HG03520 (cell line): ENCODE measurements around the gene SLC9A7.

Source experiments
- ATAC-seq: cut with Tn5 transposase; IDR thresholded peaks from one replicate; pipeline ENCODE4 v1.9.1; 2021; ENCODE audit warnings: mild to moderate bottlenecking, moderate library complexity; ENCODE audit not compliant: unreplicated experiment

The SLC9A7 gene

DNA sequence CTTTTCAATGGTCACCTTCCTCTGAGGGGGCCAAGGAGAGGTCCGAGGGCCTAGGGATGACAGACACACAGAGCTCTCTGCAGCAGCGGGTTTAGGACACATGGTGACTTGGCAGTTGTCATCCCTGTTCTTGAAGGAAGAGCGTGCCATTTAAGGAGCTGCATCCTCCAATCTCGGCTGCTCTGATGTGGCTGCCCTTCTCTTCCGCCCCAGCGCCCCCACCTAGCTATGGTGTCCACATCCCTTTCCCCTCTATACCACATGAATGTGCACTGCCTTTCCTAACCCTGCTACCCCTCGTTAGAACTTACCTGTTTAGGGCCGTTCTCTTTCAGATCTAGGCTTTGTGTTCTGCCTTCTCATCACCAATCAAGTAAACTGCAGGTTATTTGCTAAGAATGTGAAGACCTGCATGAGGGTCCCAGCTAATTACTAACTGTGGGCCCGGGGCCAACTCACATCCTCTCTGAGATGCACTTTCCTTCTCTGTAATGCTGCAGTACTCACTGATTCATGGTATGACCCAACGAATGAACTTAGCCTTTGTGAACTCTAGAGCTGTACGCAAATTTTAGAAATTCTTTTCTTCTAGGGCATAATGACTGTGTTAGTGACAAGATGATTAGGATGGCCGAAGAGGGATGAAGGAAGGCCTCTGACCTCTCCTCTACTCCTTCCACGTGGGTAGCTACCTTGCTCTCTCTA lies 147.1 kb downstream of the SLC9A7 start:
- no peak for ATAC-seq

DNA sequence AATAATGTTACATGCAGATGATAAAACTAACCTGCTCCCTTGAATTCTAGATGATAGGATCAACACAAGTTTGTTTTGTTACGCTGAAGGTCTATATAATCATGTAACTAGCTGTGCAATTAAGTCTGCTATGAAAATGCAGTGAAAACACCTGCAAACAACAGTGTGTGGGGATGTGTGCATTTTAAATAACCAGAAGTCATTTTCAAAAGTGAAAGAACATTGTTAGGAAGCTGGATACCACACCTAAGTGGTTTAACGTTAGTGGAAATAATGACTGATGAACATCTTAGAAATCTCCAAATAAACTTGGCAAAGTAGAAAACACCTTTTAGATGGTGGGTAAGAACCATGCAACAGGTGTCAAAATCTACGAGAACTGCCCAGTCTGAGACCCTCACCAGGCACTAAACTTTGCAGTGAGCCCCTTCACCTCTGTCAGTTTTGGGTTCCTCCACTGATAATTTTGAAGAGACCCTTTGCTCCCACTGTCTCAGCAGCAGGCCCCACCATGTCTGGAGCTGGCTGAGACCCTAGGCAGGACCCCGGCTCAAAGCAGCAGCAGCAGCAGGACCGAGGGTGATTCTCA lies 148.8 kb downstream of the SLC9A7 start:
- ATAC-seq: no peak

DNA sequence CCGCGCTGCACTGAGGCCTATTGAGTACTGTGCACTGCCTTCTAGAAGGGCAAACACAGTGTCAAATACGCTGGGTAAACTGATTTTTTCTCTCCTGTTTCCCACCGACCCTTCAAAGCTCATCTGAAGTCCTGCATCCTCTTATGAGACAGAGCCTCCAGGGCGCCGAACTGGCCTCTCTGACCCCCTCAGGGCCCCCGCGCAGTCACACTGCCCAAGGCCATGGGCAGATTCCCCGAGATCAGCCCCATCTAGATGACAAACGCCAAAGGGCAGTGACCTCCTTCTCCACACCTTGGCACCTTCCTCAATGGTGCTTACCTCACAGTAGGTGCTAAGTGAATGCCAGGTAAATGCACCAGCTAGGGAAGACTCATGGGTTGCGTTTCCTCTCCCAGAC lies 151.0 kb downstream of the SLC9A7 start:
- no peak for ATAC-seq

DNA sequence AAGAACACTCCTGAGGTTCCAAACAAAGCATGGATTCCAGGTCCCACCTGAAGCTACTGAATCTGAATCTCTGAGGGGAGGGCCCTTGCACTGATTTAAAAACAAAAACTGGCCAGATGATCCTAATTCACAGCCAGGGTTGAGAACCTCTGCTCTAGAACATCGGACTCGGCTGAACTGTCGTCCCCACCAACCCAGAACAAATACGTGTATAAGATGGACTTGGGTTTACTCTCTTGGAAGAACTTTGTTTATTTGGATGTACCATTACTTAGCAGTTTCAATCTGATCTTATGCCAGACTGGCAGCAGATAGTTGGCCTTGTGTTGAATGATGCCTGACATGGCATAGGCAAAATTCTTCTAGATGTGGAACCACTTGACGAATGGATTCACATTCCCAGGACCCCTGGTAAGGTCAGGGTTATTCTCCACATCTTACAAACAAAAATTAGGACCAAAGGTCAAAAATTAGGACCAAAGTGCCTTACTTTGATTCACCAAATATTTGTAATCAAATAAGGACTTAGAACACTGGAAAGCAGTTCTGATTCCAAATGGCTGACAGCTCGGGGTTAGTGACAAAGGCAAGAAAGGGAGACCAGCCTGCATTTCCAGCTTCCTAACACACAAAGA lies 156.3 kb downstream of the SLC9A7 start:
- no peak for ATAC-seq

DNA sequence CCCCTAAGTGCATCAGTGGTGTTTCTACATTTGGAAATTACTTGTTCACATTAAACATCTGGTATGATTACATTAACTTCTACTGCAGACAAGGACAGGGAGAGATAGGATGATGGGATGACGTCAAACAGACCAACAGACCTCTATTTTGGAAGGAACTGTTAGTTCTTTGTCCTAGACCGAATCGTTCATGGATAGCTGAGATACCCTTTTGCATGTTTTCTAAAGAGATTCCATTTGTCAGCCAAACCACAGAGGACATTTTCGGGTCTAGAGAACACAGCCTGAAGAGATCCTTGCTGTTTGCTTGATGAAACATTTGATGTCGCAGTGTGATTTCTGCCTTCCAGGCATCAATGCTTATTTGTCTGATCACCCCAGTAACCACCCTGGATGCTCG lies 157.6 kb downstream of the SLC9A7 start:
- no peak for ATAC-seq

DNA sequence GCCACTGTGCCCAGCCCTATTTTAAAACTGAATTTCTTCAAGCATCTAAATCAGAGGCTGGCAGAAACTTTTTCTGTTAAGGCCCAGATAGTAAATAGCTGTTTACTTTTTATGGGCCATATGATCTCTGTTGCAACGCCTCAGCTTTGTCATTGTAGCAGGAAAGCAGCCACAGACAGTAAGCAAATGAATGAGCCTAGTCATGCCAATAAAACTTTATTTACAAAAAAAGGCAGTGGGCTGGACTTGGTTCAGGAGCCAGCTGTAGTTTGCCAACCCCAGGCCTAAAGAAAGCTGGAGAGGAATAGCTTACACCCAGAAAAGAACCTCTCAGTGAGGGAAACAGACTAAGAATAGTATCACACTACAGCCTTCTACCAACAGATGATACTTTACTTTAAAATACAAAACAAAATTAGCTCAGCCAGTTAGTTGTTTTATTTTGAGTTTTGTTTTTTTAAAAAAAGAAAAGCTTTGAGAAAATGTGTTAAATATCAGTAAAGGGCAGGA lies 159.8 kb downstream of the SLC9A7 start:
- ATAC-seq: no peak

DNA sequence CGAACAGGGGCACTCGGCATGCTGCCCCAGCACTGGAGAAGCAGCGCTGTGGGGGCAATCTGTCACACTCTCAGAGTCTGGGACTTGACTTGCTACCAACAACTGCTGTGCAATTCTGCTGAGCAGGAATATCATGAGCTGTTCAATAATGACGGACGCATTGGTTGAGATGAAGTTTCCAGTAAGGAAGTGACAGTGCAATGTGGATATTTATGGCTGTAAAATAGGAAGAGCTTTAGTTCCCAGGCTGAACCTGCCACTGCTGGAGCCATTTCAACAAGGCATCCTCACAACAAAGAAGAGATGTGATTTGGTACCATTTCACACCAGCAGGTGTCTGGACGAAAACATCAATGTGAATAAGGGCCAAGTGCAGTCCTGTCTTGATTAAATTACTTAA lies 161.1 kb downstream of the SLC9A7 start:
- ATAC-seq: no peak

DNA sequence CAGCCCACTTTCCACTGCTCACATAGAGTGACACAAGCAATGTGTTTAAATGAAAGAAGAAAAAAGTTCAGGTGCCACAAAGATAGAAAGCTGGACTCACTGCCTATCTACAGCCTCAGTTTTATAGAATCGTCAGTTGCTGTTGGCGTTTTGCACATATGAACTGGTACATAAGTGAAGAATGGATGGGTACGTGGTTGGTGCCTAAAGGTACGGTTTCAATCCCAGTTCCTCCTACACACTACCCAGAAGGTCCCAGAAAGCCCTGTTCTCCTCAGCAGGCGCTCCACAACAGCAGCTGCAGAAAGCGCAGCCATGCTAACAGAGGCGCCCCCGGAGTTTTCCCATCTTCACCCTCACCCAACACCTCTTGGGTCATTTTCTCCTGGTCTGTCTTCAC lies 161.7 kb downstream of the SLC9A7 start:
- ATAC-seq: no peak

DNA sequence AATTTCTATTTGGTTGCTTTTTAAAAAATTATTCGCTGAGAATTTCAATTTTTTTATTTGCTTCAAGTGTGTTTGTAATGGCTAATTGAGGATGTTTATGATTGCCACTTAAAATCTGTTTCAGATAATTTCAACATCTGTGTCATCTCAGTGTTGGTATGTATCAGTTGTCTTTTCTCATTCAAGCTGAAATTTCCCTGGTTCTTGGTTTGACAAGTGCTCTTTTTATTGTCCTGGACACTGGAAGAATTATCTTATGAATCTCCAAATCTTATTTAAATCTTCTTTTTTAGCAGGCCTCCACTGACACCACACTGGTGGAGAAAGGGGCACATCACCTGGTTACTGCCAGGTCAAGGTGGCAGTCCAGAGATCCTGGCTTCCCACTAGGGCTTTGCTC lies 163.8 kb downstream of the SLC9A7 start:
- ATAC-seq: no peak

DNA sequence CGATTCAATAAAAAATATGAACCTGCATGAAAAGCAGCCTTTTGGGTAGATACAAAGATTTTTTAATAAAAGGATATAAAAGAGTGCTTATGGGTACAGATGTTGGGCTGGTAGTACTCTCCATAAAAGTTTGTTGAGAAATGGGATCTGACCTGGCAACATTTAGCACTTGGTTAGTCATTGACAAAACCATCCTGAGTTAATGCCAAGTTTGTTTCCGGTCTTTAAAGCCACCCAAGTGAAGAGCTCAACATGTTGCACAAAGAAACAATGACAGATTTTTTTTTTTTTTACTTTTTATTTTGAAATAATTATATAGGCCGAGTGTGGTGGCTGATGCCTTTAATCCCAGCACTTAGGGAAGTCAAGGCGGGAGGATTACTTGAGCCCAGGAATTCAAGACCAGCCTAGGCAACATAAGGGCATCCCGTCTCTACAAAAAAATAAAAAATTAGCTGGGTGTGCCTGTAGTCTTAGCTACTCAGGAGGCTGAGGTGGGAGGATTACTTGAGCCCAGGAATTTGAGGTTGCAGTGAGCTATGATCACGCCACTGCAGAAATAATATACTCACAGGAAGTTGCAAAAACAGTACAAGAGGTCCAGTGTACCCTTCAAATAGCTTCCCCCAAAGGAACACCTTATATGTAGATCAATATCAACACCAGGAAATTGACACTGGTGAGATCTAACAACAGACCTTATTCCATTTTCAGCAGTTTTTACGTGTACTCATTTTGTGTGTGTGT lies 168.8 kb downstream of the SLC9A7 start:
- no peak for ATAC-seq

DNA sequence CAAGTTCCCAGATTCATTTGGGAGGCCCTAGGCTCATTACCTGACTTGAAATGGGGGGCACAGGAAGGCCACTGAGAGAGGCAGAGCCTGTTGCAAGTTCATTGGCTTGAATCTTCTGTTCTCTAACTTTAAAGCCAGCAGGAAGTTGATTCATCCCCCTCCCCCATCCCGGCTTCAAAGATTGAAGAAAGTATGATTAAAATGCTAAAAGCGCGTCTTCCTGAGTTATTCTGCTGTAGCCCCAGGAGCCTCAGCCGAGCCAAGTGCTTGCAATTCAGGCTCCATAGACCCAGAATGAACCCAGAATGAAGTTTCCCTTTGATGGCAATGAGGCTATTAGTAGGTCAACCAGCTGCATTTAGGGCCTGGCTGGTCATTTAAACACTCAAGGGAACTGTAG lies 170.7 kb downstream of the SLC9A7 start:
- ATAC-seq: no peak

DNA sequence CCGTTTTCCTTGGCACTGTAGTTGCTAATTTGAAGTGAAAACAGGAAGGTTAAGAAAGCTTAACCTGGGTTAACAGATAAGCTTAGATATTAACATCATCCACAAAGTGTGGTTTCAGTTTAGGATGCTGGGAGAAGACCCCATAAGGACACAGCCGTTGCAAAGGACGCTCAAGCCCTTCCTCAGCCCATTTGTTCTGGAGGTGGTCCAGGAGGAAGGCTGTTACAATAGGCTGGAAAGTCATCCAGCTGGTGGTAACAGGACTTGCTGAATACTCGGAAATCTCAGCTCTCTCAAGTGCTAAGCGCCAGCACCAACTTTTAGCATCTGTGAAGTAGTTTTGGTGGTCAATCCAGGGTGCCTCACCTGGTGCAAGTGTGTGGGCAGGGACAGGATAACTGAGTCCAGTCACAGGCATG lies 171.2 kb downstream of the SLC9A7 start:
- no peak for ATAC-seq

DNA sequence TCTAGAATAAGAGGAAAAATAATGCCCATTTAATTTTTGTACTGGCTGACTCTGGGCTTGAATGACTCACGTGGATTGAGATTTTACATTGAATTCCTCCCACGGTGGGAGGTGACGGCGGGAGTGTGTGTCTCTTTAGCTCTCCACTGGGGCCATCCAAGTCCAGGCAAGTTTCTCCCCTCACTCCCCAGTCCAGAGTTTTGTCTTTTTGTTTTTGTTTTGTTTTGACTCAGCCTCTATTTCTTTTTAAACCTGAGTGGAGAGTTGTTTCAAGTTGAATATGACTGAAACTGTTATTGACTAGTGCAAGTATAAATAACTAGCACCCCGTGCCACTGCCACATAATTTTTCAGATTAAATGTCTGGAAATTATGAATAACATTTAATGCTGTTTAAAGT lies 171.8 kb downstream of the SLC9A7 start:
- peak; percentile 77 for ATAC-seq

DNA sequence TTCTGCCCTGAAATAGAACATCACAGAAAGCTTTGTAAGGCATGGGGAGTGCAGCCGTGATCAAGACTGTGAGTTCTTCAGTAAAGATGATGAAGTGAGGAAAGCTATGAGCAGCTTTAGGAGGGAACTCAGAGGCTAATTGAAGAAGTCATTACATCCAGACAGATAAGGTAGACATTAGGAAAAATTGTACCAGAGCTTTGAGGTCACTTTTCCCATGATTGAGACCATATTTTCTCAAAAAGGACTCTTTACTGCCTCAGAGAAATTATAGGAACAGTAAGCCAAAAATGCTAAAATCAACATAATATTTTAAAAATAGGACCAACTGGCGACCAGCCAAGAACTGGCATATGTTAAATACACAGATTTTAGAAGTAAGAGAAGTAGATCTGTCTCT lies 174.2 kb downstream of the SLC9A7 start:
- ATAC-seq: no peak

DNA sequence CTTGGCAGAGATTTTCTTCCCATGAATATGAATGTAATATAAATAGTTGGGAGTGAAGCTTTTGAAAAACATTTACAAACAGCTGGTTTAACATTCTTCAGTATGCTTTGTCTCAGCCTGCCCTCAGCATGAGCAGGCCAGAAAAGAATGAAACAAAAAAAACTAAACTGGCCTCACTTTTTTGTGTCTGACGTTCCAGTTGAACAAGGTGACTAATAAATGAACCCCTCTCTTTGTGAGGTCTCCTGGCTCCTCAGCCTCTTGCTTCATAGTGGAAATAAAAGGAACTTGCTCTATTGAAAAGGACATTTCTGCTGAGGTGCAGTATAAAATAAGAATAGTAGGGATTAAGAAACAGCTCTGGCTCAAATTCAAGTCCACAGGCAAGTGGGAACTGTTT lies 176.0 kb downstream of the SLC9A7 start:
- ATAC-seq: no peak

DNA sequence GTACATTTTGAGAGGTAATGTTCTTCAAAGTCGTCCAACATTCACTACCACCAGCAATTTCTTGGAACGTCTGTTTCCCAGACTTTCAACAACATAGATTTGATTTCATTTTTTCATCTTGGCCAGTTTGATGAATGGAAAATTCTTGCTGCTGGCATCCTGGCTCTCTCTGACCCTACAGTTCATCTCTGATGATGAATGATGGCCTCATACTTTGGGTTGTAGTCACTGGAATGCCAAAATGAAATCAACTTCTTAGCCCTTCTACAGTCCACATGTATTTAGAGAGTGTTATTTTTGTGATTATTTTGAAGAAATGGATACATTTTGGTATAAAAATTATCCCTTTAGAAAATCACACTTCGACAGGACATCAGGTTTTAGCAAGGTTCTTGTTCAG lies 176.6 kb downstream of the SLC9A7 start:
- ATAC-seq: no peak

DNA sequence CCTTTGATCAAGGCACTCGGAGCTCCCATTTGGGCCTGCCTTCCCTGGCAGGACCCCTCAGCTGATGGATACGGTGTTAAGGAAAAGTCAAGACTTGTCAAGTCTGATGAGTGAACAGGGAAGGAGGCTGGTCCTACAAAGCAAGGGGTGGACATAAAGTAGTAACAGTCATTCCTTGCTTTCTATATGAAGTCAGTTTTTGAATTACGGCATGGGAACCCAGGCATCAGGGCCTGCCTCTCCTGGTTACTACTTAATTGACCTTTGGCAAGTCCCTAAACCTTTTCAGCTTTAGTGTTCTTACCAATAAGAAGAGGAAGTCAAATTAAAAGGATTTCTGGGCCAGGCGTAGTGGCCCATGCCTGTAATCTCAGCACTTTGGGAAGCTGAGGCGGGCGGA lies 178.3 kb downstream of the SLC9A7 start:
- no peak for ATAC-seq

DNA sequence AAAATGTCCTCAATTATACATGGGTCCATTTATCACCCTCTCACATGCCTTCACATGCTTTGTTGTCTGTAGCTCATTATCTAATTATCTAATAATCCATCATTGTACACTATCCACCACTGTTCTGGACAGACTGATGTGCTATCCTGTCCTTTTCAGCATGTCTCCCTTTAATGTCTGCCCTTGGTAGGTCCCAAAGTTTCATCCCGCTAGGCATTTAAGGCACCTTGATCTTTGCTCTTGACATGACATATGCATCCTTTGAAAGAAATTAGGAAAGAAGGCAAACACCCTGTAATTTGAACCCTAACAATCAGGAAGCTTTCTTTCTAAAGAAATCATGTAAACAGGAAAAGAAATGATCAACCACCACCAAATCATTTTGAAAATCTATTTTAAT lies 179.7 kb downstream of the SLC9A7 start:
- no peak for ATAC-seq

DNA sequence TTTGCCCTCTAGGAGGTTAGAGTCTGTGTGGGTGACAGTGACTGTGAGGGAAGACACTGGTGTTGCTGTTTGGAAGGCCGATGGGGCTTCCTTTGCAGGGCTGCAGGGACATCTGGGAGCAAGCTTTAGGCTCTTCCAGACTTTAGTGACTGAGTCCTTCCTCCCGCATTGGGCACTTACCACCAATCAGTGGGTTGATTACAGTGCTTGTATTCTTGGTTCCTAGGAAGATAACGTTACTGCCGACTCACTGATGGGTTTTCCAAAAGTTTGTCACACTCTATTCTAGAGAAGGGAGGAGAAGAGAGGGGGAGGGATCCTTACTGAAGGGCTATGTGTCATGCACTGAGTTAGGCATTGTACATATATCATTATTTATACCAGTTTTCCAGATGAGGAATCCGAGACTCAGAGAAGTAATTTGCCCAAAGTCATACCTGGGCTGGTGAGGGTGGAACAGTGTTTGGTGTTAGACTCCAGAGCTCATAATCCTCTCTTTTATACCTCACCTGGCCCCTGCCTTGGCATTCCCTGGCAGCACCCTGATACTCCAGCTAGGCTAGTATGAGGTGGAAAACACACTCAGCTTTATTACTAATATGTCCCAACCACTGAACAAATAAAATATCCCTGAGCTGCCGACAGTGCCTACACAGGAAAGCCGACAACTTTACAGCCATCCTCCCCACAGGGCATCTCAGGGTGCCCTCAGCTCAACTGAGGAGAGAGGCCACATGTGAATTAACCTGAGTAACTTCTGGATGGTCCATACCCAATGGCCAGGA lies 181.5 kb downstream of the SLC9A7 start:
- ATAC-seq: no peak

DNA sequence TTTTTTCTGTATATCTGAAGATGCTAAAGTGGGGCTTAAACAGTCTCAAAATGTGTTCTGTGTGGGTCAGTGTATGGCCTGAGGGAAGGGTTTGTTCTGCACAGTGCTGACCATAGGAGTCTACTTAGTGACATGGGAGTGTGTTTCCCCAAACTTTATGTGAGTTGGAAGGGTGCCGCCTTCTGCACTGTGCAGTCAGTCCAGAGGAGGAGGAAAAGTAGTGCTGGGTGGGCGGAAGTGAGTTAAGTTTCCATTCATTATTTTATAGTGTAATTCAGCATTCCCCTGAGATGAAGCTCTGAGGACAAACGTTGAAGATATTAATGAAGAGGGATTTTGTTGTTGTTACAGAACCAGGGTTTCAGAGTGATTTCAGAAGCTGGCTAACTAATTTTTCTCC lies 182.5 kb downstream of the SLC9A7 start:
- no peak for ATAC-seq

DNA sequence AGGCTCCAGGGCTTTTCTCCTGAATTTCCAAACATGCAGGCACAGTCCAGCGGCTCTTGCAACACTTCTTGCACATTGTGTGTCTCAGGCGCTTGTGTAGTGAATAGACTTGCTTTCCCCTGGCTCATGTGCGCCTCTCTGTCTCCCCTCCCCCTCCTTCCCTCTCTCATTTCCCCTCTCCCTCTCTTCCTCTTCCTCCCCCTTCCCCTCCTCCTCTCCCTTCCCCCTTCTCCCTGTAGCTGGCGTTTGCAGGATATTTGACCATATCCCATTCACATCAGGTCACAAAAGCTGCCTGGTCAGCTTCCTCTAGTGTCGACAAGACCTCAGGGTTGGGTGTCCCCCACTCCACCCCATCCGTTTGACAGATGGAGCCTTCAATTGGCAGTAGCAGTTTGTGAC lies 182.9 kb downstream of the SLC9A7 start:
- no peak for ATAC-seq
